HCEC 1CT (cell line): ENCODE data around the gene COG3.
"Not testable (repeated sequence)": the region's sequence is repeated elsewhere in the genome, so short reads cannot be mapped to it uniquely, and the experiment has no call there.

Experiments
- DNase-seq: peaks from one replicate; pipeline ENCODE4 v3.0.0-alpha.2; 2017

Gene COG3

GRCh38 chr13:45464687-45465453 is at the start of gene COG3:
Gene COG3 (plus strand): TSS chr13:45464939. CDS start chr13:45465037, 98 bp downstream.
- peak; percentile 97 for DNase-seq

GRCh38 chr13:45415112-45415511 is 49.6 kb upstream of the COG3 start:
- no peak for DNase-seq

- DNase-seq, result no peak
Observed at GRCh38 chr13:45416516-45417128, 48.1 kb upstream of the COG3 start.

GRCh38 chr13:45417790-45418534 is 46.8 kb upstream of the COG3 start, which contains the start of gene SLC25A30:
Gene SLC25A30 (minus strand): TSS chr13:45418373. CDS start chr13:45411425, 6,948 bp downstream.
- DNase-seq, result peak; percentile 81

GRCh38 chr13:45419389-45419788 is 45.4 kb upstream of the COG3 start:
- not testable (repeated sequence) for DNase-seq

- DNase-seq, result no peak
Observed at GRCh38 chr13:45419945-45420344, 44.8 kb upstream of the COG3 start.

GRCh38 chr13:45422731-45423292 is 41.9 kb upstream of the COG3 start:
- no peak for DNase-seq

GRCh38 chr13:45426056-45426841 is 38.5 kb upstream of the COG3 start:
- DNase-seq, result not testable (repeated sequence)

GRCh38 chr13:45432737-45433380 is 31.9 kb upstream of the COG3 start:
- no peak for DNase-seq

- DNase-seq, result no peak
Observed at GRCh38 chr13:45433381-45433790, 31.4 kb upstream of the COG3 start.

- DNase-seq, result no peak
Observed at GRCh38 chr13:45434556-45435371, 30.0 kb upstream of the COG3 start.

- no peak for DNase-seq
Observed at GRCh38 chr13:45436332-45436731, 28.4 kb upstream of the COG3 start.

GRCh38 chr13:45436953-45437352 is 27.8 kb upstream of the COG3 start:
- DNase-seq, result no peak

GRCh38 chr13:45437947-45438346 is 26.8 kb upstream of the COG3 start:
- no peak for DNase-seq

GRCh38 chr13:45439008-45439407 is 25.7 kb upstream of the COG3 start:
- DNase-seq, result no peak

- DNase-seq, result no peak
Observed at GRCh38 chr13:45439781-45440462, 24.8 kb upstream of the COG3 start.

GRCh38 chr13:45441633-45442032 is 23.1 kb upstream of the COG3 start:
- peak; percentile 39 for DNase-seq

GRCh38 chr13:45445053-45445452 is 19.7 kb upstream of the COG3 start:
- no peak for DNase-seq

GRCh38 chr13:45446181-45446580 is 18.6 kb upstream of the COG3 start:
- DNase-seq, result peak; percentile 47

- no peak for DNase-seq
Observed at GRCh38 chr13:45447050-45447661, 17.6 kb upstream of the COG3 start.
